Measurements from ENCODE around the gene TRIO. TPM values are rescaled to one million over a fixed set of nuclear protein-coding genes. Genes with fewer than 3 reads are reported as not detected.

TRIO gene
- total and polyA plus RNA-seq, 2 of the 8 experiments (the other 6 are each of a cell fraction or from before 2014, with no cell fraction given), result 35.1 to 69.1 TPM

DNA sequence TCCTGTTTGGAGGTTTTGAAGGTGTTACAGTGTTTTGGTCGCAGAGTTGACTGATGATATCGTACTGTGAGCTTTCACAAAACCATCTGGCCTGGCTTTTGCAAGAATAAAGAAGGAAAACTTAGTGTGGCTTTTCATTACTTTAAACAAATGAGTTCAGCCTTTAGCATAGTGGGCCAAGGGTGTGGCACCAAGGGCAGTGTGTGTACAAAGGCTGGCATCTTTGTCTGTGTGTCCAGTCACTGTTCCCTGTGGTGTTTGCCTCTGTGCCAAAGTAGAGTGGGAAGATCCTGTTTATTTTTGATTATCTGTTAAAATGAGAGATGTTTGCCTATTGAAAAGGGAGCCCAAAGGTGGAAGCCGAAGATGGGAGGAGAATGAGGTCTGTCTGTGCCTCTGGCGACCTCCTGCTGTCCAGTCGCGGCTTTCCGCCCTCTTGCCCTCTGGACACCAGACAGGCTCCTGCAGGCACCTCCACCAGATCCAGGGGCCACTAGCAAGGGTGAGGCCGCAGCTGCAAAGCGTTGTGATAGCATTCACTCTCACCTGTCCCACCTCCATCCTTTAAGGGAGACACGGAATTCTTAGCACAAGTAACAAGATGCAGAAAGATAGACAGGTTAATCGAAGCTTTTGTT lies 113.7 kb downstream of the TRIO start (continued):
- no peak for TF ChIP-seq SP2 (IDR thresholded peaks at IDR 0.05; ENCODE audit: low read length)
